HG03521 (cell line): ENCODE results near the gene MRPS27.
"Not testable (repeated sequence)": the region's sequence is repeated elsewhere in the genome, so short reads cannot be mapped to it uniquely, and the experiment has no call there.

ENCODE experiments used
- ATAC-seq: cut with Tn5 transposase; IDR thresholded peaks from one replicate; pipeline ENCODE4 v1.9.1; 2021; ENCODE audit warnings: mild to moderate bottlenecking, moderate library complexity; ENCODE audit not compliant: unreplicated experiment

MRPS27 gene

DNA sequence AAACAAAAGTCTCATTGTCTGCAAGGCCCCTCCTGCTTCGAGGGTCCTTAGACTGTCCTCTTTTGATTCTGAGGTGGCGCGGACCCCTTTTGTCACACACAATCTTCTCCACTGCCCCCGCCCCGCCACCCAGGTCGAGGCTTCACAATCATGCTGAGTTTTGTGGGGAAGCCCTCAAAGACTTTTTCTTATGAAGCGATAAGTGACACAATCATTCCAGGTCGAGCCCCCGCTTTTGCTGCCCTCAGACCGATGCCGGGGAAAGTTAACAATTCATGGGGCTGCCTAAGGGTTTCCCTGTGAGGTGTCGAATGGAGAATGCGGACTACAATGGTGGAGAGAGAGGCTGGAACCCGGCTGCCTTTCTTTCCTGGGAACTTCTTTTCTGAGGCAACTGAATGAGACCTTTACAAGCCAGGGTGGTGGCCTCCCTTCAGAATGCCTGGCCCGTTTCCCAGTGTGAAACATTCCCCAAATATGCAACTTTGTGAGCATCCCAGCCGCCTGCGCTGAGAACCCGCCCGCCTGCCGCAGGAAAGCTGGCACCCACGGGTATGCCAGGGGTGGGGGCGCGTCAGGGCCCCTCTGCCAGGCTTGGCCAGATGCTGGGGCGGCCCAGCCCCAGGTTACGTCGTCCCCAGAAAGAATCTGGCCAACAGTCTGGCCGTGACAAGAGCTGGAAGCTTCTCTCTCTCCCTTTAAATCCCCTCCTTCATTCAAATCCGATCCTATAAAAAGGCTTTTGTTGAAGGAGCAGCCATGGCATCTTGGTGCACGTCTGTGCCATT is 140.8 kb downstream of the MRPS27 start:
- no peak for ATAC-seq

DNA sequence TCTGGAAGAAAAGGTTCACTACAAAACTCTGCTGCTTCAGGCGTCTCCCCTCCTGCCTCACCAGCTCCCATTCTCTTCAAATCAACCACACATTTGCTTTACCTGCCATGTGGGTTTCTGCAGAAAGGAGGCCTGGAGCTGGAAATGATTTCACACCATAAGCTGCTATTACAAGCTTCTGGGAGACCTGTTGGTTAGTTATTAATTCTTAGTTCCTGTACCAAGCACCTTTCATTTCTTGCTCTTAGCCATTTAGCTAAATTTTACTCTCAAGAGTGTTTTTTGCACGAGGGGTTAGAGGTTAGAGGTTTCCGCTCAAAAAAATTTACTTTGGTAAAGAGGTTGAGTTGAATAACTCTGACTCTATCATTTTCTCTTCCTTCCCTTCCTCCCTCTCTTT is 142.5 kb downstream of the MRPS27 start:
- no peak for ATAC-seq

- ATAC-seq: no peak
Measured at GRCh38 chr5:72172786-72173185, 147.3 kb downstream of the MRPS27 start.

DNA sequence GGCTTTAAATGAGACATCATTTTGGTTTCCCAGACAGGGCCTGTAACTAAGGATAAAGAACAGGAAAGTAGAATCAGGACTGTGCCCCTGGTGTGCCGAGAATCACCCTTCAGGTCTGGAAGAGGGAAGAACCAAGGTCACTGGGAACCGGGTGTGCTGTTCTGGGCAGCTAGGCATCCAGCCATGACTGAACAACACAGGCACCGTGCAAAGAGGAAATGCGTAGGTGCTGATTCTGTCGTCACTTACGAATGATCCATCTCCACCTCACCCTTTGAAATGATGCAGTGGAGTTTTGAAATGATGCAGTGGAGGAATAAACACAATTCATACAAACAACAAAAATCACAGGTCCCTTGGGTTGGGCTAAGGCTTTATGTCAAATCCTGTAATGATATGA is 148.4 kb downstream of the MRPS27 start:
- no peak for ATAC-seq

GRCh38 chr5:72171181-72171580 is 148.9 kb downstream of the MRPS27 start:
- ATAC-seq: not testable (repeated sequence)

DNA sequence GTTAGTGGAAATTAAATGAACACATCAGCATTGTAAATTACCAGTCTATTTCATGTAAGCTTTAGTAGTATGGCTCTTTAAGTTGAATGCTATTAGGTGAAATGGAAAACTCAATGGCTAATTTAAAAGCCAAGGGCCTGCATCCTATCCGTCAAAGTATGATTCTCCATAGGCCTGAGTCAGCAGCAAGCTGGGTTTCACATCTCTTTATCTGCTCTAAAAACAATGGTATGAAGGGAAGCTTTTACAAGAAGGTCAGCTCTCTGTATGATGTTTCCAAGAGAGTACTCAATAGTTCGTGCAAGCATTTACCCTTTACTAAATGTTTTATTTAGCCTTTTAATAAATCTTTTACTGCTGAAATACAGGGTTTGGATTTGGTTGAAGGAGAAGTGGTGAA is 149.9 kb downstream of the MRPS27 start:
- no peak for ATAC-seq
